ENCODE results near the gene BRSK2. TPM values are rescaled to one million over a fixed set of nuclear protein-coding genes. Genes with fewer than 3 reads are reported as not detected.

The BRSK2 gene
- total and polyA plus RNA-seq, 2 donors, result 0.14 to 1.1 TPM

GRCh38 chr11:1397862-1398527 lies 8.3 kb downstream of the BRSK2 start:
- 84% methylated on average over 22 of the region's 22 CpGs for WGBS
- Histone ChIP-seq H3K4me3 (ENCODE audit: low read length in 2 of 2) (no peak overlapping the region), H3K4me1 (ENCODE audit: control insufficient read depth in 2 of 2, insufficient read depth in 2 of 2, low read length in 2 of 2) (no peaks in the 10 kb centered on the region), H3K36me3 (ENCODE audit: control insufficient read depth in 2 of 2, insufficient read depth in 2 of 2, low read length in 1 of 2) (no peaks in the 10 kb centered on the region), H3K27ac (ENCODE audit: low read depth in 1 of 2, low read length in 1 of 2) (no peak overlapping the region), H3K9me3 (ENCODE audit: control insufficient read depth in 2 of 2, insufficient read depth in 1 of 2, low read length in 1 of 2) (peaks cover 0 to 4% of the 10 kb centered on the region in 2 donors), H3K27me3 (ENCODE audit: control insufficient read depth in 2 of 2, insufficient read depth in 1 of 2, low read length in 1 of 2) (peaks cover 3 to 15% of the 10 kb centered on the region in 2 donors)
- DNase-seq (ENCODE audit: low read depth in 6 of 9, low spot score in 9 of 9), result no peak

GRCh38 chr11:1398528-1399235 lies 8.9 kb downstream of the BRSK2 start:
- Histone ChIP-seq H3K27me3 (ENCODE audit: control insufficient read depth in 2 of 2, insufficient read depth in 1 of 2, low read length in 1 of 2) (peaks cover 0 to 9% of the 10 kb centered on the region in 2 donors), H3K9me3 (ENCODE audit: control insufficient read depth in 2 of 2, insufficient read depth in 1 of 2, low read length in 1 of 2) (peaks cover 0 to 4% of the 10 kb centered on the region in 2 donors), H3K4me3 (ENCODE audit: low read length in 2 of 2) (no peak overlapping the region), H3K27ac (ENCODE audit: low read depth in 1 of 2, low read length in 1 of 2) (no peak overlapping the region), H3K4me1 (ENCODE audit: control insufficient read depth in 2 of 2, insufficient read depth in 2 of 2, low read length in 2 of 2) (no peaks in the 10 kb centered on the region), H3K36me3 (ENCODE audit: control insufficient read depth in 2 of 2, insufficient read depth in 2 of 2, low read length in 1 of 2) (no peaks in the 10 kb centered on the region)
- WGBS, result 89% methylated on average over 23 of the region's 23 CpGs
- no peak for DNase-seq (ENCODE audit: low read depth in 6 of 9, low spot score in 9 of 9)

DNA sequence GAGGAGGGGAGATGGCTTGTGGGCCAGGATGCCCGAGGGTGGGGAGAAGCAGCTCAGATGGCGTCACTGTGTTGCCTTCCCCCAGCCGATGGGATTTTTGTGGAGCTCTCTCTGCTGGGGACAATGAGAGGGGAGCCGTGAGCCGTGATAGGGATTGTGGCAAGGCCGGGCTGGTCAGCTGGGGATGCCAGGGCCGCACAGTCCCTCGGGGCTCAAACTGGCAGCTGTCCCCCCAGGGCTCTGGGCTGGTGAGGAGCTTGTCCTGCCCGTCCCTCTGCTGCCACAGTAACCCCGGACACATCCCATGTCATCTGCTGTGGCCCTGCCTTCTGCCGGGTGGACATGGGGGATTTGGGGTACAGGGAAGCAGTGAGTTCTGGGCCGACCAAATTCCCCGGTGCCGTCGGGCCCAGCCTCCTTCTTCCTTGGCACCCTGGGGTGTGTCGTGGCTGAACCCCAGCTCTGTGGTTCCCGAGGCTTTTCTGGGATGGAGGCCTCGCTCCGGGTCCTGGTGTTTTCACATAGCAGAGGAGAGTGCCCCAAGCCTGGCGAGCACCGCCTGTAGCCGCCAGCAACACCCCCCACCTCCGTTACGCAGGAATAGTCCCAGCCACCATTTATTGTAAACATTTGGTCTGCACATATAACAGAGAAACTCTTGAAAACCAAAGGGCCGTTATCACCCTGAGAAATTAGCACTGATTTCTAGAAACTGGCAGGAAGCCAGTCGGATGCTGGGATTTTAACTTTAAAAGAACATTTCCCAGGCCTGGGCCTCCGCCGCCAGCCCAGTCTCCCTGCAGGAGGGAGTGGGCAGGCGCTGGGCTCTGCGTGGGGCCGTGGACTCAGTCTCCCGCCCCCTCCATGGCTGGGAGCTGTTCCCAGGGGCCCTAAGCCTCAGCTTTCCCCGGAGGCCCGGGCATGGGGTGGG lies 9.9 kb downstream of the BRSK2 start:
- WGBS, result 85% methylated on average over 34 of the region's 34 CpGs
- DNase-seq (ENCODE audit: low read depth in 6 of 9, low spot score in 9 of 9), result no peak
- no peak overlapping the region for H3K4me3 ChIP-seq (ENCODE audit: low read length in 2 of 2)
- no peaks in the 10 kb centered on the region for H3K4me1 ChIP-seq (ENCODE audit: control insufficient read depth in 2 of 2, insufficient read depth in 2 of 2, low read length in 2 of 2)
- no peak overlapping the region for H3K27ac ChIP-seq (ENCODE audit: low read depth in 1 of 2, low read length in 1 of 2)
- H3K27me3 ChIP-seq (ENCODE audit: control insufficient read depth in 2 of 2, insufficient read depth in 1 of 2, low read length in 1 of 2), result peaks cover 0 to 9% of the 10 kb centered on the region in 2 donors
- no peaks in the 10 kb centered on the region for H3K36me3 ChIP-seq (ENCODE audit: control insufficient read depth in 2 of 2, insufficient read depth in 2 of 2, low read length in 1 of 2)
- peaks cover 0 to 4% of the 10 kb centered on the region in 2 donors for H3K9me3 ChIP-seq (ENCODE audit: control insufficient read depth in 2 of 2, insufficient read depth in 1 of 2, low read length in 1 of 2)

DNA sequence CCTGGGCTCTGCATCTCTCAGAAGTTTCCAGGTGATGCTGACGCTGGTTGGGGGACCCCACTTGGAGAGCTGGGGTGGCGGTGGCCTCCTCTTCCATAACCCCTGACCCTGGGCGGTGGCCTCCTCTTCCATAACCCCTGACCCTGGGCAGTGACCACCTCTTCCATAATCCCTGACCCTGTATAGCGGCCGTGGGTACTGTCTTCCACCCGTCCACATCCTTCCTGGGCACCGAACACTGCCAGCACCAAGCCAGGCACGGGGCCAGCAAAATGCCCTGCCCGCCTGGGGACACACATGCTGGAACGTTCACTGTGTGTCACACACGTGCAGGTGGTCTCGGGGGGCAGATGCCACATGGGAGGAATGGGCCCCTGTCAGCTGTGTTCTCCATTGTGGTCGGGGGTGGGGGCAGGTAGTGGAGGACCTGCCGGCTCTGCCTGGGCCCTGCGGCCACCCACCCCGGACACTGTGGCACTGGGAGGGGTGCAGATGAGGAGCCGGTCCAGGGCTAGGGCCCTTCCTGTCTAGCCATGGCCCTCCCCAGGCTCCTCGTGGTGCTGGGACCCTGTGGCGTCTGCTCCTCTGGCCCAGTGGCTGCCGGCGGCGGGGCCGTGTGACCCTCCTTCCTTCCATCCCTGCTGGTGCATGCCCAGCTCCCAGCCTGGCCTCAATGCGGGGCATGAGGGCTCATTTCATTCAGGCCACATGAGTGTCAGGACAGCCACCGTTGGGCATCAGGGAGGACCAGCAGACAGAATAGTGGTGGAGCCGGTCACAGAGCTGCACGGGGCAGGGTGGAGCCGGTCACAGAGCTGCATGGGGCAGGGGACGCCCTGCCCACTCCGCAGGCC lies 10.8 kb downstream of the BRSK2 start:
- DNase-seq (ENCODE audit: low read depth in 6 of 9, low spot score in 9 of 9), result no peak
- Histone ChIP-seq H3K36me3 (ENCODE audit: control insufficient read depth in 2 of 2, insufficient read depth in 2 of 2, low read length in 1 of 2) (no peaks in the 10 kb centered on the region), H3K27me3 (ENCODE audit: control insufficient read depth in 2 of 2, insufficient read depth in 1 of 2, low read length in 1 of 2) (peaks cover 0 to 9% of the 10 kb centered on the region in 2 donors), H3K9me3 (ENCODE audit: control insufficient read depth in 2 of 2, insufficient read depth in 1 of 2, low read length in 1 of 2) (peaks cover 0 to 4% of the 10 kb centered on the region in 2 donors), H3K4me1 (ENCODE audit: control insufficient read depth in 2 of 2, insufficient read depth in 2 of 2, low read length in 2 of 2) (no peaks in the 10 kb centered on the region), H3K27ac (ENCODE audit: low read depth in 1 of 2, low read length in 1 of 2) (no peak overlapping the region), H3K4me3 (ENCODE audit: low read length in 2 of 2) (no peak overlapping the region)
- WGBS, result 90% methylated on average over 30 of the region's 30 CpGs

GRCh38 chr11:1401171-1401445 lies 11.4 kb downstream of the BRSK2 start:
- no peak for DNase-seq (ENCODE audit: low read depth in 6 of 9, low spot score in 9 of 9)
- no peak overlapping the region for H3K27ac ChIP-seq (ENCODE audit: low read depth in 1 of 2, low read length in 1 of 2)
- no peaks in the 10 kb centered on the region for H3K36me3 ChIP-seq (ENCODE audit: control insufficient read depth in 2 of 2, insufficient read depth in 2 of 2, low read length in 1 of 2)
- H3K9me3 ChIP-seq (ENCODE audit: control insufficient read depth in 2 of 2, insufficient read depth in 1 of 2, low read length in 1 of 2), result peaks cover 0 to 4% of the 10 kb centered on the region in 2 donors
- H3K4me1 ChIP-seq (ENCODE audit: control insufficient read depth in 2 of 2, insufficient read depth in 2 of 2, low read length in 2 of 2), result no peaks in the 10 kb centered on the region
- no peak overlapping the region for H3K4me3 ChIP-seq (ENCODE audit: low read length in 2 of 2)
- H3K27me3 ChIP-seq (ENCODE audit: control insufficient read depth in 2 of 2, insufficient read depth in 1 of 2, low read length in 1 of 2), result peaks cover 0 to 9% of the 10 kb centered on the region in 2 donors
- 89% methylated on average over 11 of the region's 11 CpGs for WGBS

DNA sequence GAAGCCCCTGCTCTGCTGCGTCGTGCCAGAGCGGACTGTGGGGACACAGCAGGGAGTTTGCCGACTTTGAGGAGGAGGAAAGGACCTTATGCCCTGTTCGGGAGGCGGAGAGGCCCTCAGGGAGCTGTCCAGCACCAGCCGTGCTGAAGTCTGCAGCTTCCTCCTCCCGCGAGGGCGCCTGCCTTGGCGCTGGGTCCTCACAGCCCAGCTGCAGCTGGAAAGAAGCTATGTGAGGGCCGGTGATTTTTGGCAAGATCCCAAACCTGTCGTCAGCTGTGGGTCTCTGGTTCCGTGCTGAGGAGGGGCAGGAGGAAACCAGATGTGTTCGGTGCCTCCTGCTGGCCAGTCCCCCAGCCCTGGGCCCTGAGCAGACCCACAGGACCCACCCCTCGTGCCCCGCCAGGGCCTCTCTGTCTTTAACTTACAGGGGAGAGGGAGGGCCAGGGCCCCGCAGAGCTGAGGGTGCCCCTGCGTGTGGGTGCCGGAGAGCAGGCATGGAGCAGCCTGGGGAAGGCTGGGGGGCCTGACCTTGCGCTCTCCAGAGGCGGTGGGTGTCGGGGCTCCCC lies 12.0 kb downstream of the BRSK2 start:
- peak in 8 of 9 donors; percentile 26 to 69 (median 48) for DNase-seq (ENCODE audit: low read depth in 6 of 9, low spot score in 9 of 9)
- Histone ChIP-seq H3K4me3 (ENCODE audit: low read length in 2 of 2) (no peak overlapping the region), H3K27me3 (ENCODE audit: control insufficient read depth in 2 of 2, insufficient read depth in 1 of 2, low read length in 1 of 2) (peaks cover 0 to 9% of the 10 kb centered on the region in 2 donors), H3K36me3 (ENCODE audit: control insufficient read depth in 2 of 2, insufficient read depth in 2 of 2, low read length in 1 of 2) (no peaks in the 10 kb centered on the region), H3K27ac (ENCODE audit: low read depth in 1 of 2, low read length in 1 of 2) (no peak overlapping the region), H3K4me1 (ENCODE audit: control insufficient read depth in 2 of 2, insufficient read depth in 2 of 2, low read length in 2 of 2) (no peaks in the 10 kb centered on the region), H3K9me3 (ENCODE audit: control insufficient read depth in 2 of 2, insufficient read depth in 1 of 2, low read length in 1 of 2) (peaks cover 0 to 4% of the 10 kb centered on the region in 2 donors)
- whole genome bisulfite sequencing, result 27% methylated on average over 23 of the region's 23 CpGs

DNA sequence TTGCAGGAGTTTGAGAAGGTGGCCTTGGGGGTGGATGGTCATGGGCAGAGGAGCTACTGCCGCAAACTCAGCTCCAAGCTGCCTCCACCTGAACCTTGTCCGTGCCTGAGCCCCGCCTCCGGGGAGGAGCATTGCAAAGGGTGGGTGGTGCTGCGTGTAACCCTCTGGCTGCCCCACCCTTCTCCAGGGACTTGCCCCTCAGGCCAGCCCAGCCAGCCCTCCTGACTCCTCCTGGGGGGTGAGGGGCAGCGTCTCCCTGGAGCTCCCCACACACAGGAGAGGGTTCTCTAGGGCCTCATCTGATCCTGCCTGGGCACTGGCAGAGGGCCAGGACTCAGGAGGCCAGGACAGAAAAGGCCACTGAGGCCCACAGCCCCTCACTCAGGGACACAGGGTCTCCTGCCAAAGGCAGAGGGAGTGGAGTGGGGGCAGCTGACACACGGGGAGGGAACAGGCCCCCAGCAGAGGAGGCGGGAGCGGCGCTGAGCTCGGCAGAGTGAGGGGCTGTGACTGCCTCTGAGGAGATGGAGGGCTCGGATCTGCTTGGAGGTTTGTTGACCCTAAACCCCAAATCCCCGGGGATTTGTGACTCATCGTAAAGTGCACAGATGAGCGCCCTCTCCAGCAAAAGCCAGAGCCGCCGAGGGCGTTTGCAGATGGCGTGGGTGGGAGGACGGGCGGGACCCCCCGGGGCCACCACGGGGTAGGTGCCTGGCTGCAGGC lies 12.8 kb downstream of the BRSK2 start:
- Histone ChIP-seq H3K4me1 (ENCODE audit: control insufficient read depth in 2 of 2, insufficient read depth in 2 of 2, low read length in 2 of 2) (no peaks in the 10 kb centered on the region), H3K9me3 (ENCODE audit: control insufficient read depth in 2 of 2, insufficient read depth in 1 of 2, low read length in 1 of 2) (peaks cover 0 to 4% of the 10 kb centered on the region in 2 donors), H3K4me3 (ENCODE audit: low read length in 2 of 2) (no peak overlapping the region), H3K27ac (ENCODE audit: low read depth in 1 of 2, low read length in 1 of 2) (no peak overlapping the region), H3K27me3 (ENCODE audit: control insufficient read depth in 2 of 2, insufficient read depth in 1 of 2, low read length in 1 of 2) (peaks cover 0 to 9% of the 10 kb centered on the region in 2 donors), H3K36me3 (ENCODE audit: control insufficient read depth in 2 of 2, insufficient read depth in 2 of 2, low read length in 1 of 2) (no peaks in the 10 kb centered on the region)
- no peak for DNase-seq (ENCODE audit: low read depth in 6 of 9, low spot score in 9 of 9)
- WGBS, result 81% methylated on average over 23 of the region's 23 CpGs

DNA sequence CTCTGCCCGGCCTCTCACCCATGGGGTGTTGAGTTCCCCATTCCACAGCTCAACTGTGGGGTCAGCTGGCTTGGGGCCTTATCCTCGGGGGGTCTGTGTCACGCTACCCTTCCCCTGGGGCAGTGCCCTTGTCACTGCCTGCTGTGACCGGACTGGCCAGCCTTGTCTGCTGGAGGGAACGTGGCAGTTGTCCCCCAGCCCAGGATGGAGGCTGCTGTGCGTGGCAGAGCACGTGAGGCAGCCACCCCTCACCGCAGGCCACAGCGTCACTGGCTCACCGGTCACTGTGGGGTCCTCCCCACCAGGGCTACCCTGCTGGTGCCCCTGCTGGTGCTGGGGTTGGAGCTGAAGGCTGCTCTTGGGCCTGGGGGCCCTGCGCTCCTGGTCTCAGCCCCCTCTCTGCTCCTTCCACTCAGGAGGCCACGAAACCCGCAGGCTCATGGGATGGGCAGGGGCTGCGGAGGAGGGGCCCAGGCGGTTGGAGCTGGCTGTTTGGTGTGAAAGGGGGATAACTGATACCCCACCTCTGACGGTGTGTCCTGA lies 13.4 kb downstream of the BRSK2 start:
- H3K27ac ChIP-seq (ENCODE audit: low read depth in 1 of 2, low read length in 1 of 2), result no peak overlapping the region
- H3K9me3 ChIP-seq (ENCODE audit: control insufficient read depth in 2 of 2, insufficient read depth in 1 of 2, low read length in 1 of 2), result peaks cover 0 to 4% of the 10 kb centered on the region in 2 donors
- WGBS, result 92% methylated on average over 16 of the region's 16 CpGs
- DNase-seq (ENCODE audit: low read depth in 6 of 9, low spot score in 9 of 9), result no peak
- no peaks in the 10 kb centered on the region for H3K4me1 ChIP-seq (ENCODE audit: control insufficient read depth in 2 of 2, insufficient read depth in 2 of 2, low read length in 2 of 2)
- H3K4me3 ChIP-seq (ENCODE audit: low read length in 2 of 2), result no peak overlapping the region
- peaks cover 0 to 9% of the 10 kb centered on the region in 2 donors for H3K27me3 ChIP-seq (ENCODE audit: control insufficient read depth in 2 of 2, insufficient read depth in 1 of 2, low read length in 1 of 2)
- no peaks in the 10 kb centered on the region for H3K36me3 ChIP-seq (ENCODE audit: control insufficient read depth in 2 of 2, insufficient read depth in 2 of 2, low read length in 1 of 2)
